NAMALWA (cell line): ENCODE results near the gene ZNF124.
"Not testable (repeated sequence)": the region's sequence is repeated elsewhere in the genome, so short reads cannot be mapped to it uniquely, and the experiment has no call there.

ENCODE experiments used
- DNase-seq: peaks from one replicate; pipeline ENCODE4 v3.0.0-alpha.2; 2015; ENCODE audit warnings: low spot score

The ZNF124 gene

GRCh38 chr1:247171875-247172563 is at the start of gene ZNF124:
ZNF124 (minus strand) TSS chr1:247172020; CDS start chr1:247171877, 143 bp downstream.
- peak; percentile 59 for DNase-seq

GRCh38 chr1:247220280-247220679 is 48.5 kb upstream of the ZNF124 start:
- not testable (repeated sequence) for DNase-seq

GRCh38 chr1:247218121-247218651 is 46.4 kb upstream of the ZNF124 start:
- DNase-seq: no peak

GRCh38 chr1:247216261-247216660 is 44.4 kb upstream of the ZNF124 start:
- DNase-seq: no peak

GRCh38 chr1:247212627-247213617 is 41.1 kb upstream of the ZNF124 start:
- DNase-seq: no peak

- peak; percentile 43 for DNase-seq
Measured at GRCh38 chr1:247212012-247212411, 40.2 kb upstream of the ZNF124 start.

- no peak for DNase-seq
Measured at GRCh38 chr1:247211339-247211738, 39.5 kb upstream of the ZNF124 start.

GRCh38 chr1:247210376-247211117 is 38.7 kb upstream of the ZNF124 start:
- DNase-seq: peak; percentile 98

GRCh38 chr1:247210062-247210375 is 38.2 kb upstream of the ZNF124 start:
- DNase-seq: no peak

GRCh38 chr1:247209396-247209795 is 37.6 kb upstream of the ZNF124 start:
- no peak for DNase-seq

- no peak for DNase-seq
Measured at GRCh38 chr1:247204177-247204647, 32.4 kb upstream of the ZNF124 start.

- no peak for DNase-seq
Measured at GRCh38 chr1:247198781-247199180, 27.0 kb upstream of the ZNF124 start.

- DNase-seq: no peak
Measured at GRCh38 chr1:247193958-247194357, 22.1 kb upstream of the ZNF124 start.

- no peak for DNase-seq
Measured at GRCh38 chr1:247189981-247190798, 18.4 kb upstream of the ZNF124 start.

GRCh38 chr1:247185667-247186066 is 13.8 kb upstream of the ZNF124 start:
- no peak for DNase-seq

- DNase-seq: no peak
Measured at GRCh38 chr1:247184254-247184653, 12.4 kb upstream of the ZNF124 start.

GRCh38 chr1:247182994-247183393 is 11.2 kb upstream of the ZNF124 start:
- DNase-seq: no peak

GRCh38 chr1:247180581-247180980 is 8.8 kb upstream of the ZNF124 start:
- DNase-seq: no peak

GRCh38 chr1:247177755-247178154 is 5.9 kb upstream of the ZNF124 start:
- DNase-seq: no peak

- DNase-seq: no peak
Measured at GRCh38 chr1:247175458-247175857, 3.6 kb upstream of the ZNF124 start.

- no peak for DNase-seq
Measured at GRCh38 chr1:247173431-247173830, 1.6 kb upstream of the ZNF124 start.
